Keratinocyte (primary cell): Measurements from ENCODE around the gene ELOVL5.

Experiments
- CTCF ChIP-seq, 3 experiments: IDR thresholded peaks in 1 of 3; conservative IDR thresholded peaks in 1 of 3; optimal IDR thresholded peaks in 1 of 3; 2 replicates in 2 of 3; 3 replicates in 1 of 3; pipeline versions ENCODE3 to v1.5.1; 2011; ENCODE audit warnings: low read length in 3 of 3, mild to moderate bottlenecking in 3 of 3, moderate library complexity in 2 of 3, control low read depth in 1 of 3, inconsistent platforms in 1 of 3; ENCODE audit not compliant: insufficient read depth in 2 of 3; ENCODE audit errors: extremely low read depth in 1 of 3
- EZH2 ChIP-seq: IDR thresholded peaks from one replicate; pipeline ENCODE4 v1.6.1; 2012; ENCODE audit warnings: inconsistent platforms, mild to moderate bottlenecking, low read length, moderate library complexity

- TF ChIP-seq CTCF (optimal IDR thresholded peaks at IDR 0.05 in 1 of 3, IDR thresholded peaks at IDR 0.05 in 1 of 3, conservative IDR thresholded peaks at IDR 0.05 in 1 of 3; ENCODE audit: extremely low read depth in 1 of 3, insufficient read depth in 2 of 3, low read length in 3 of 3) (no peak), EZH2 (no peak)
These were observed 9.8 kb upstream of the ELOVL5 start for GRCh38 chr6:53358440-53359094.
